Measurements from ENCODE around the gene PIBF1. TPM values are rescaled to one million over a fixed set of nuclear protein-coding genes. Genes with fewer than 3 reads are reported as not detected.

The PIBF1 gene
- total and polyA plus RNA-seq, 7 experiments from 2014 or later: 20.4 to 40.1 (median 29.1) TPM

- Mint-ChIP-seq H3K36me3 (peaks cover 0 to 10% (median 4%) of the 10 kb centered on the region in 5 donors), H3K9me3 (peaks cover 0 to 2% (median 0%) of the 10 kb centered on the region in 11 donors), H3K27me3 (no peaks in the 10 kb centered on the region), H3K4me1 (peaks cover 0 to 5% (median 0%) of the 10 kb centered on the region in 7 donors), H3K4me3 (no peak overlapping the region), H3K27ac (no peak overlapping the region)
- CTCF ChIA-PET: no interaction called here
- no peaks in the 10 kb centered on the region for H3K4me1 ChIP-seq (ENCODE audit: control insufficient read depth in 2 of 2, insufficient read depth in 2 of 2, low read length in 2 of 2)
- no peaks in the 10 kb centered on the region for H3K36me3 ChIP-seq (ENCODE audit: control insufficient read depth in 2 of 3, insufficient read depth in 3 of 3, low read length in 3 of 3)
- intact Hi-C loops (cut with micrococcal nuclease): no loop called here
- H3K27me3 ChIP-seq (ENCODE audit: control insufficient read depth in 2 of 2, insufficient read depth in 2 of 2, low read length in 2 of 2): no peaks in the 10 kb centered on the region
- DNase-seq: no peak
- H3K9me3 ChIP-seq (ENCODE audit: control insufficient read depth in 2 of 3, low read length in 3 of 3): no peaks in the 10 kb centered on the region
- no peak overlapping the region for H3K4me3 ChIP-seq (ENCODE audit: low read length)
- POLR2A ChIA-PET: no interaction called here
- H3K27ac ChIP-seq (ENCODE audit: low read depth, low read length): no peak overlapping the region
- ATAC-seq: no peak
Measured at GRCh38 chr13:73025217-73026012, 243.5 kb downstream of the PIBF1 start.

- ChIA-PET POLR2A (no interaction called here), CTCF (no interaction called here)
- Histone ChIP-seq H3K36me3 (ENCODE audit: control insufficient read depth in 2 of 3, insufficient read depth in 3 of 3, low read length in 3 of 3) (no peaks in the 10 kb centered on the region), H3K4me1 (ENCODE audit: control insufficient read depth in 2 of 2, insufficient read depth in 2 of 2, low read length in 2 of 2) (no peaks in the 10 kb centered on the region), H3K9me3 (ENCODE audit: control insufficient read depth in 2 of 3, low read length in 3 of 3) (no peaks in the 10 kb centered on the region), H3K27ac (ENCODE audit: low read depth, low read length) (no peak overlapping the region), H3K27me3 (ENCODE audit: control insufficient read depth in 2 of 2, insufficient read depth in 2 of 2, low read length in 2 of 2) (no peaks in the 10 kb centered on the region), H3K4me3 (ENCODE audit: low read length) (no peak overlapping the region)
- Mint-ChIP-seq H3K36me3 (peaks cover 0 to 3% (median 0%) of the 10 kb centered on the region in 5 donors), H3K4me1 (no peaks in the 10 kb centered on the region), H3K4me3 (no peak overlapping the region), H3K27me3 (no peaks in the 10 kb centered on the region), H3K27ac (no peak overlapping the region), H3K9me3 (no peaks in the 10 kb centered on the region)
- intact Hi-C loops (cut with micrococcal nuclease): no loop called here
- DNase-seq (no peak), ATAC-seq (no peak)
Measured at GRCh38 chr13:73034901-73035300, 253.0 kb downstream of the PIBF1 start.

- Mint-ChIP-seq H3K4me1 (no peaks in the 10 kb centered on the region), H3K27ac (no peak overlapping the region), H3K4me3 (no peak overlapping the region), H3K36me3 (peaks cover 0 to 3% (median 0%) of the 10 kb centered on the region in 5 donors), H3K27me3 (no peaks in the 10 kb centered on the region), H3K9me3 (no peaks in the 10 kb centered on the region)
- ChIA-PET CTCF (interaction anchor here (0.7 to 1.4 kb wide), 2 partner anchors 11 to 13 kb away, joined by 3 read pairs; no protein-coding TSS in a partner anchor), POLR2A (interaction anchor here (0.7 kb wide), 1 partner anchor 1273 kb away, joined by 3 read pairs; no protein-coding TSS in a partner anchor)
- ATAC-seq (no peak), DNase-seq (no peak)
- Histone ChIP-seq H3K4me1 (ENCODE audit: control insufficient read depth in 2 of 2, insufficient read depth in 2 of 2, low read length in 2 of 2) (no peaks in the 10 kb centered on the region), H3K27ac (ENCODE audit: low read depth, low read length) (no peak overlapping the region), H3K27me3 (ENCODE audit: control insufficient read depth in 2 of 2, insufficient read depth in 2 of 2, low read length in 2 of 2) (no peaks in the 10 kb centered on the region), H3K36me3 (ENCODE audit: control insufficient read depth in 2 of 3, insufficient read depth in 3 of 3, low read length in 3 of 3) (no peaks in the 10 kb centered on the region), H3K9me3 (ENCODE audit: control insufficient read depth in 2 of 3, low read length in 3 of 3) (no peaks in the 10 kb centered on the region), H3K4me3 (ENCODE audit: low read length) (no peak overlapping the region)
- intact Hi-C loops (cut with micrococcal nuclease): no loop called here
Measured at GRCh38 chr13:73035660-73036059, 253.7 kb downstream of the PIBF1 start.

GRCh38 chr13:73036566-73036965 is 254.6 kb downstream of the PIBF1 start:
- H3K27ac Mint-ChIP-seq: no peak overlapping the region
- Histone ChIP-seq H3K9me3 (ENCODE audit: control insufficient read depth in 2 of 3, low read length in 3 of 3) (no peaks in the 10 kb centered on the region), H3K36me3 (ENCODE audit: control insufficient read depth in 2 of 3, insufficient read depth in 3 of 3, low read length in 3 of 3) (no peaks in the 10 kb centered on the region), H3K4me1 (ENCODE audit: control insufficient read depth in 2 of 2, insufficient read depth in 2 of 2, low read length in 2 of 2) (no peaks in the 10 kb centered on the region), H3K27me3 (ENCODE audit: control insufficient read depth in 2 of 2, insufficient read depth in 2 of 2, low read length in 2 of 2) (no peaks in the 10 kb centered on the region), H3K27ac (ENCODE audit: low read depth, low read length) (no peak overlapping the region), H3K4me3 (ENCODE audit: low read length) (no peak overlapping the region)
- no peak for DNase-seq
- no peaks in the 10 kb centered on the region for H3K9me3 Mint-ChIP-seq
- CTCF ChIA-PET: interaction anchor here (1.4 kb wide), 1 partner anchor 14 kb away, joined by 3 read pairs; no protein-coding TSS in a partner anchor
- no peaks in the 10 kb centered on the region for H3K27me3 Mint-ChIP-seq
- H3K36me3 Mint-ChIP-seq: peaks cover 0 to 3% (median 0%) of the 10 kb centered on the region in 5 donors
- ATAC-seq: no peak
- POLR2A ChIA-PET: no interaction called here
- no peaks in the 10 kb centered on the region for H3K4me1 Mint-ChIP-seq
- intact Hi-C loops (cut with micrococcal nuclease): no loop called here
- H3K4me3 Mint-ChIP-seq: no peak overlapping the region

- no peak overlapping the region for H3K27ac Mint-ChIP-seq
- H3K36me3 Mint-ChIP-seq: no peaks in the 10 kb centered on the region
- H3K4me3 ChIP-seq (ENCODE audit: low read length): no peak overlapping the region
- H3K4me1 Mint-ChIP-seq: no peaks in the 10 kb centered on the region
- no peaks in the 10 kb centered on the region for H3K9me3 ChIP-seq (ENCODE audit: control insufficient read depth in 2 of 3, low read length in 3 of 3)
- no peaks in the 10 kb centered on the region for H3K27me3 Mint-ChIP-seq
- intact Hi-C loops (cut with micrococcal nuclease): no loop called here
- ChIA-PET CTCF (interaction anchor here (0.6 kb wide), 1 partner anchor 19 kb away, joined by 3 read pairs; no protein-coding TSS in a partner anchor), POLR2A (no interaction called here)
- ATAC-seq (no peak), DNase-seq (no peak)
- H3K36me3 ChIP-seq (ENCODE audit: control insufficient read depth in 2 of 3, insufficient read depth in 3 of 3, low read length in 3 of 3): no peaks in the 10 kb centered on the region
- no peaks in the 10 kb centered on the region for H3K9me3 Mint-ChIP-seq
- H3K27ac ChIP-seq (ENCODE audit: low read depth, low read length): no peak overlapping the region
- H3K27me3 ChIP-seq (ENCODE audit: control insufficient read depth in 2 of 2, insufficient read depth in 2 of 2, low read length in 2 of 2): no peaks in the 10 kb centered on the region
- H3K4me3 Mint-ChIP-seq: no peak overlapping the region
- no peaks in the 10 kb centered on the region for H3K4me1 ChIP-seq (ENCODE audit: control insufficient read depth in 2 of 2, insufficient read depth in 2 of 2, low read length in 2 of 2)
Measured at GRCh38 chr13:73038064-73038463, 256.1 kb downstream of the PIBF1 start.

- no peaks in the 10 kb centered on the region for H3K27me3 Mint-ChIP-seq
- H3K9me3 Mint-ChIP-seq: no peaks in the 10 kb centered on the region
- Histone ChIP-seq H3K27me3 (ENCODE audit: control insufficient read depth in 2 of 2, insufficient read depth in 2 of 2, low read length in 2 of 2) (no peaks in the 10 kb centered on the region), H3K4me3 (ENCODE audit: low read length) (no peak overlapping the region), H3K9me3 (ENCODE audit: control insufficient read depth in 2 of 3, low read length in 3 of 3) (no peaks in the 10 kb centered on the region), H3K27ac (ENCODE audit: low read depth, low read length) (no peak overlapping the region), H3K36me3 (ENCODE audit: control insufficient read depth in 2 of 3, insufficient read depth in 3 of 3, low read length in 3 of 3) (no peaks in the 10 kb centered on the region), H3K4me1 (ENCODE audit: control insufficient read depth in 2 of 2, insufficient read depth in 2 of 2, low read length in 2 of 2) (no peaks in the 10 kb centered on the region)
- peak; percentile 31 for ATAC-seq
- H3K36me3 Mint-ChIP-seq: no peaks in the 10 kb centered on the region
- intact Hi-C loops (cut with micrococcal nuclease): no loop called here
- no peak for DNase-seq
- H3K27ac Mint-ChIP-seq: no peak overlapping the region
- POLR2A ChIA-PET: no interaction called here
- H3K4me3 Mint-ChIP-seq: no peak overlapping the region
- CTCF ChIA-PET: no interaction called here
- H3K4me1 Mint-ChIP-seq: no peaks in the 10 kb centered on the region
Measured at GRCh38 chr13:73039201-73040108, 257.5 kb downstream of the PIBF1 start.
